H1 (cell line): Measurements from ENCODE around the gene ARMCX1.

ENCODE experiments used
- CTCF ChIP-seq, 3 experiments: IDR thresholded peaks; 1 replicate in 2 of 3; 2 replicates in 1 of 3; pipeline versions ENCODE4 v1.5.1 to v1.6.1; 2011; ENCODE audit warnings: low read length in 3 of 3, mild to moderate bottlenecking in 3 of 3, inconsistent platforms in 2 of 3, low read depth in 1 of 3, moderate library complexity in 1 of 3; ENCODE audit not compliant: insufficient read depth in 1 of 3; ENCODE audit errors: control extremely low read depth in 1 of 3
- GTF2F1 ChIP-seq: IDR thresholded peaks from 2 replicates; pipeline ENCODE4 v1.6.1; 2012; ENCODE audit warnings: low read depth, low read length, improper control_type of control experiment, borderline replicate concordance
- MAX ChIP-seq: IDR thresholded peaks from 2 replicates; pipeline ENCODE4 v1.6.1; 2012; ENCODE audit warnings: inconsistent platforms
- POLR2A ChIP-seq, 2 experiments: IDR thresholded peaks; 1 replicate in 1 of 2; 2 replicates in 1 of 2; pipeline ENCODE4 v1.6.1; 2011; ENCODE audit warnings: low read depth in 2 of 2, low read length in 2 of 2, mild to moderate bottlenecking in 2 of 2; ENCODE audit errors: control extremely low read depth in 1 of 2
- TAF7 ChIP-seq: optimal IDR thresholded peaks from 2 replicates; pipeline ENCODE3; 2011; ENCODE audit warnings: low read depth, mild to moderate bottlenecking, inconsistent platforms, low read length, moderate library complexity, borderline replicate concordance

GRCh38 chrX:101551380-101551767 lies 1.0 kb downstream of the ARMCX1 start:
- no peak for TF ChIP-seq POLR2A (IDR thresholded peaks at IDR 0.05; ENCODE audit: control extremely low read depth in 1 of 2, low read depth in 2 of 2, low read length in 2 of 2)
- no peak for TF ChIP-seq CTCF (IDR thresholded peaks at IDR 0.05; ENCODE audit: control extremely low read depth in 1 of 3, insufficient read depth in 1 of 3, low read depth in 1 of 3, low read length in 3 of 3)
- TF ChIP-seq GTF2F1, result no peak
- no peak for TF ChIP-seq MAX
- TF ChIP-seq TAF7, result no peak
